CD14-positive monocyte (primary cell): ENCODE results near the gene NFKBIA. TPM values are rescaled to one million over a fixed set of nuclear protein-coding genes. Genes with fewer than 3 reads are reported as not detected.

Source experiments
- DNase-seq, 3 donors: peaks; one replicate each; pipeline ENCODE4 v3.0.0-alpha.2; 2011 to 2022
- H2AFZ ChIP-seq: 2 replicates; pipeline ENCODE4 v1.6.0; 2012; ENCODE audit warnings: mild to moderate bottlenecking, low read depth, low read length, inconsistent platforms; ENCODE audit not compliant: insufficient read depth, poor library complexity, severe bottlenecking
- H3K27ac ChIP-seq, 2 donors: 1 replicate in 1 of 2; 2 replicates in 1 of 2; pipeline ENCODE4 v1.5.1; 2012 to 2013; ENCODE audit warnings: low read length in 2 of 2, control low read depth in 1 of 2, inconsistent platforms in 1 of 2, low read depth in 1 of 2, mild to moderate bottlenecking in 1 of 2
- H3K27me3 ChIP-seq, 2 donors: one replicate each; pipeline versions ENCODE4 v1.6.0 to v1.6.1; 2011 to 2013; ENCODE audit warnings: low read length in 2 of 2; ENCODE audit not compliant: control insufficient read depth in 2 of 2, insufficient read depth in 2 of 2
- H3K36me3 ChIP-seq, 2 donors: replicated peaks in 1 of 2; 1 replicate in 1 of 2; 2 replicates in 1 of 2; pipeline versions ENCODE4 v1.5.1 to v1.6.1; 2012 to 2013; ENCODE audit warnings: low read length in 2 of 2, control low read depth in 1 of 2, inconsistent platforms in 1 of 2, mild to moderate bottlenecking in 1 of 2; ENCODE audit not compliant: insufficient read depth in 2 of 2, control insufficient read depth in 1 of 2
- H3K4me1 ChIP-seq, 2 donors: 1 replicate in 1 of 2; 2 replicates in 1 of 2; pipeline versions ENCODE4 v1.5.1 to v1.6.1; 2012 to 2013; ENCODE audit warnings: low read length in 2 of 2, control low read depth in 1 of 2, inconsistent platforms in 1 of 2, mild to moderate bottlenecking in 1 of 2, moderate library complexity in 1 of 2; ENCODE audit not compliant: insufficient read depth in 2 of 2, control insufficient read depth in 1 of 2
- H3K4me2 ChIP-seq: replicated peaks from 2 replicates; pipeline ENCODE3; 2012; ENCODE audit warnings: low read length, moderate library complexity, mild to moderate bottlenecking; ENCODE audit not compliant: poor library complexity, severe bottlenecking; ENCODE audit errors: extremely low read depth
- H3K4me3 ChIP-seq, 3 experiments: fragments of 200-600 bp in 1 of 3; sonication (generic) in 1 of 3; replicated peaks in 1 of 3; 1 replicate in 2 of 3; 2 replicates in 1 of 3; pipeline ENCODE4 v1.5.1; 2011 to 2013; ENCODE audit warnings: low read length in 3 of 3, mild to moderate bottlenecking in 3 of 3, control low read depth in 2 of 3, low read depth in 2 of 3, inconsistent platforms in 1 of 3, moderate library complexity in 1 of 3
- H3K79me2 ChIP-seq: 2 replicates; pipeline ENCODE4 v1.6.0; 2012; ENCODE audit warnings: mild to moderate bottlenecking, control low read depth, inconsistent platforms, low read length, moderate library complexity; ENCODE audit not compliant: insufficient read depth
- H3K9ac ChIP-seq: 2 replicates; pipeline ENCODE4 v1.6.0; 2017; ENCODE audit warnings: low read length, mild to moderate bottlenecking; ENCODE audit not compliant: insufficient read depth, poor library complexity, severe bottlenecking
- H3K9me3 ChIP-seq, 2 donors: replicated peaks in 1 of 2; 1 replicate in 1 of 2; 2 replicates in 1 of 2; pipeline versions ENCODE4 v1.5.1 to v1.6.1; 2012 to 2013; ENCODE audit warnings: low read length in 2 of 2, control low read depth in 1 of 2; ENCODE audit not compliant: control insufficient read depth in 1 of 2, insufficient read depth in 1 of 2
- H4K20me1 ChIP-seq: 2 replicates; pipeline ENCODE4 v1.6.0; 2012; ENCODE audit warnings: mild to moderate bottlenecking, low read length, control low read depth, moderate library complexity; ENCODE audit not compliant: insufficient read depth
- H3K27ac Mint-ChIP-seq, 7 donors: one replicate each; pipeline ENCODE4 v1.8.0; 2020; ENCODE audit warnings: mild to moderate bottlenecking in 7 of 7, mixed read lengths in 7 of 7, moderate library complexity in 6 of 7, inconsistent platforms in 2 of 7
- H3K27me3 Mint-ChIP-seq, 3 donors: one replicate each; pipeline ENCODE4 v1.8.0; 2021 to 2022; ENCODE audit warnings: low read depth in 3 of 3, mild to moderate bottlenecking in 3 of 3, mixed read lengths in 3 of 3, moderate library complexity in 3 of 3, inconsistent platforms in 1 of 3
- H3K36me3 Mint-ChIP-seq, 2 donors: one replicate each; pipeline ENCODE4 v1.8.0; 2020; ENCODE audit warnings: mixed read lengths in 2 of 2, inconsistent platforms in 1 of 2, mild to moderate bottlenecking in 1 of 2
- H3K4me1 Mint-ChIP-seq: one replicate; pipeline ENCODE4 v1.8.0; 2020; ENCODE audit warnings: mild to moderate bottlenecking, mixed read lengths
- H3K4me3 Mint-ChIP-seq, 2 donors: one replicate each; pipeline ENCODE4 v1.8.0; 2020; ENCODE audit warnings: mild to moderate bottlenecking in 2 of 2, mixed read lengths in 2 of 2, moderate library complexity in 1 of 2
- H3K9me3 Mint-ChIP-seq, 7 donors: one replicate each; pipeline ENCODE4 v1.8.0; 2020 to 2022; ENCODE audit warnings: mixed read lengths in 7 of 7, mild to moderate bottlenecking in 6 of 7, moderate library complexity in 6 of 7, inconsistent platforms in 2 of 7
- WGBS: methylation state at CpG from one replicate; pipeline ENCODE4 v1.1.5; 2013; ENCODE audit warnings: missing lambda C conversion rate; ENCODE audit not compliant: insufficient coverage; 5-methylcytosine and 5-hydroxymethylcytosine counted together
- intact Hi-C, 2 donors: fragments of 100-400 bp; cut with micrococcal nuclease; formaldehyde crosslinking; loops; one replicate each; pipeline versions ENCODE4 v1.15.0 to v1.15.1; 2023
- polyA plus RNA-seq, 3 donors: library from polyadenylated mRNA; depleted of rRNA in 1 of 3; unstranded in 2 of 3; stranded (reverse) in 1 of 3; fragments of 300-500 nt in 2 of 3; fragments of >200 nt in 1 of 3; fragmentation: Illumina TruSeq in 2 of 3; gene quantifications; 1 replicate in 2 of 3; 2 replicates in 1 of 3; pipeline ENCODE4 v1.2.3, GENCODE V29; 2012 to 2021
- TF ChIP-seq, protein P1 (sequence below): fragments of 200-600 bp; IDR thresholded peaks from one replicate; pipeline ENCODE4 v1.8.0; 2022; ENCODE audit warnings: antibody characterized with exemption, mild to moderate bottlenecking

Gene NFKBIA
- polyA plus RNA-seq, 3 donors: 868 to 4,739 (median 935) TPM

- H3K4me3 Mint-ChIP-seq: no peak overlapping the region
- no peaks in the 10 kb centered on the region for H3K9me3 Mint-ChIP-seq
- H3K9ac ChIP-seq: no peak overlapping the region
- H3K4me1 ChIP-seq: peaks cover 0 to 4% of the 10 kb centered on the region in 2 donors
- H2AFZ ChIP-seq: no peak overlapping the region
- H3K9me3 ChIP-seq: no peaks in the 10 kb centered on the region
- TF ChIP-seq, protein P1, sequence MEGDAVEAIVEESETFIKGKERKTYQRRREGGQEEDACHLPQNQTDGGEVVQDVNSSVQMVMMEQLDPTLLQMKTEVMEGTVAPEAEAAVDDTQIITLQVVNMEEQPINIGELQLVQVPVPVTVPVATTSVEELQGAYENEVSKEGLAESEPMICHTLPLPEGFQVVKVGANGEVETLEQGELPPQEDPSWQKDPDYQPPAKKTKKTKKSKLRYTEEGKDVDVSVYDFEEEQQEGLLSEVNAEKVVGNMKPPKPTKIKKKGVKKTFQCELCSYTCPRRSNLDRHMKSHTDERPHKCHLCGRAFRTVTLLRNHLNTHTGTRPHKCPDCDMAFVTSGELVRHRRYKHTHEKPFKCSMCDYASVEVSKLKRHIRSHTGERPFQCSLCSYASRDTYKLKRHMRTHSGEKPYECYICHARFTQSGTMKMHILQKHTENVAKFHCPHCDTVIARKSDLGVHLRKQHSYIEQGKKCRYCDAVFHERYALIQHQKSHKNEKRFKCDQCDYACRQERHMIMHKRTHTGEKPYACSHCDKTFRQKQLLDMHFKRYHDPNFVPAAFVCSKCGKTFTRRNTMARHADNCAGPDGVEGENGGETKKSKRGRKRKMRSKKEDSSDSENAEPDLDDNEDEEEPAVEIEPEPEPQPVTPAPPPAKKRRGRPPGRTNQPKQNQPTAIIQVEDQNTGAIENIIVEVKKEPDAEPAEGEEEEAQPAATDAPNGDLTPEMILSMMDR: no peak
- peak overlapping the region in 2 of 7 donors; percentile 1 to 13 for H3K27ac Mint-ChIP-seq
- no peak overlapping the region for H3K4me3 ChIP-seq
- 88% methylated on average over 9 of the region's 11 CpGs for WGBS
- no peaks in the 10 kb centered on the region for H4K20me1 ChIP-seq
- H3K36me3 Mint-ChIP-seq: no peaks in the 10 kb centered on the region
- no peaks in the 10 kb centered on the region for H3K36me3 ChIP-seq
- H3K79me2 ChIP-seq: no peaks in the 10 kb centered on the region
- peaks cover 0 to 2% (median 1%) of the 10 kb centered on the region in 3 donors for H3K27me3 Mint-ChIP-seq
- peaks cover 10% of the 10 kb centered on the region for H3K4me1 Mint-ChIP-seq
- peak in 1 of 3 donors; percentile 49 for DNase-seq
- no peak overlapping the region for H3K27ac ChIP-seq
- H3K4me2 ChIP-seq: no peak overlapping the region
- H3K27me3 ChIP-seq: no peaks in the 10 kb centered on the region
- intact Hi-C loops: no loop called here
These were observed 20.0 kb downstream of the NFKBIA start for GRCh38 chr14:35384455-35385041.

DNA sequence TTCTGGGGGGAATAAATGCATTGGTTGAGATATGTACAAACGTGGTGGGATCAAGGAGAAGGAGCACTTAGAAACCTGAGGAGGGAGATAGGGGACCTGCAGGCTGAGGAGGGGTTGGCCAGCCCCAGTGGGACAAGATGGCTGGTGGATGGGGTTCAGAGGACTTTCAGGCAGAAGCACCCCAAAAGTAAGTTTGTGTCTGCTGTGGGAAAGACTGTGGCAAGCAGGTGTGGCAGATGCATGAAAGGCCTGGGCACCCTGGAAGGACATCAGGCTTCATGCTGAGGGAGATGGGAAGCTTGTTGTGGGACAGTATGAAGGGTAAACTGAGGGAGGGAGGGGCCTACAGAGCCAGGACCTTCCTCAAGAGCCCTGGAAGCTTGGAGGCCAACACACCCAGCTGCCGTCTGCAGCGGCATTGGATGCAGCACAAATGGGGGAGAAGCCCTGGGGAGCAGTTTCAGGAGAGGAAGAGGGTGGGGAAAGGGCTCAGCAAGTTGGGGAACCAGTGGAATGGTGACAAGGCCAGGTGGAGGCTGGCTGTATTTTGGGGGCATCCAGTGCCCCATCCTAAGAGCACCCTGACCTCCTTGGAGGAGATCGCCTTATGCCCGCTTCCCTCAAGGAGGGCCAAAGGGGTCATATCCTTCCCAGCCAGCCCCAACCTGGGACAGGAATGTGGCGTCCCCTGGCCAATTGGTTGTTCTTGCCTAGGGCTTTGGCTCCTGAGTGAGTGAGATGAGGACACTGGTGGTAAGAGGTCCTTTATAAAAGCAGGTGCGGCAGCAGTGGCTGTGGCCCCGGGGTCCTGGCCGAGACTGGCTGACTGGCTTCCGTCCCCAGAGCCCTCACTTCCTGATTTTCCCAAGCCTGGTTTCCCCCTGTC lies 20.7 kb downstream of the NFKBIA start:
- Mint-ChIP-seq H3K36me3 (no peaks in the 10 kb centered on the region), H3K4me3 (no peak overlapping the region), H3K27me3 (peaks cover 0 to 2% (median 2%) of the 10 kb centered on the region in 3 donors), H3K4me1 (peaks cover 10% of the 10 kb centered on the region), H3K9me3 (no peaks in the 10 kb centered on the region), H3K27ac (no peak overlapping the region)
- H3K4me3 ChIP-seq: no peak overlapping the region
- peak in 1 of 3 donors; percentile 15 for DNase-seq
- H3K36me3 ChIP-seq: no peaks in the 10 kb centered on the region
- no peak overlapping the region for H3K27ac ChIP-seq
- intact Hi-C loops: no loop called here
- no peak overlapping the region for H3K9ac ChIP-seq
- H3K9me3 ChIP-seq: no peaks in the 10 kb centered on the region
- no peaks in the 10 kb centered on the region for H3K27me3 ChIP-seq
- no peak overlapping the region for H2AFZ ChIP-seq
- H3K4me1 ChIP-seq: peaks cover 0 to 4% of the 10 kb centered on the region in 2 donors
- H3K4me2 ChIP-seq: no peak overlapping the region
- 74% methylated on average over 8 of the region's 10 CpGs for WGBS
- TF ChIP-seq, protein P1: no peak
- H3K79me2 ChIP-seq: no peaks in the 10 kb centered on the region
- H4K20me1 ChIP-seq: no peaks in the 10 kb centered on the region
